HEK293 (cell line): ENCODE results near the gene CAV1.
A peak's percentile ranks its signal among the peaks of the same experiment; 100 is the strongest.

ENCODE experiments used
- HOXC10 ChIP-seq: sonication (generic); formaldehyde crosslinking; IDR thresholded peaks from 2 replicates; pipeline ENCODE4 v1.8.1; 2023; ENCODE audit warnings: mild to moderate bottlenecking, missing genetic modification reagents
- KLF10 ChIP-seq: fragments of 450-650 bp; IDR thresholded peaks from 2 replicates; pipeline ENCODE4 v1.5.1; 2018; ENCODE audit warnings: missing biosample characterization, mild to moderate bottlenecking, missing genetic modification characterization
- KLF8 ChIP-seq: fragments of 450-650 bp; formaldehyde crosslinking; IDR thresholded peaks from 2 replicates; pipeline ENCODE4 v1.5.1; 2016; ENCODE audit warnings: missing biosample characterization, missing genetic modification characterization
- OSR2 ChIP-seq: fragments of 450-650 bp; formaldehyde crosslinking; IDR thresholded peaks from 2 replicates; pipeline ENCODE4 v1.5.1; 2016; ENCODE audit warnings: missing biosample characterization, missing genetic modification characterization
- SP2 ChIP-seq: fragments of 450-650 bp; formaldehyde crosslinking; IDR thresholded peaks from 2 replicates; pipeline ENCODE4 v1.5.1; 2016; ENCODE audit warnings: missing biosample characterization, missing genetic modification characterization
- WT1 ChIP-seq: fragments of 450-650 bp; formaldehyde crosslinking; IDR thresholded peaks from 2 replicates; pipeline ENCODE4 v1.5.1; 2016; ENCODE audit warnings: missing biosample characterization, missing genetic modification characterization
- ZFHX2 ChIP-seq: fragments of 450-650 bp; formaldehyde crosslinking; conservative IDR thresholded peaks from 2 replicates; pipeline ENCODE4 v1.5.1; 2016; ENCODE audit warnings: missing biosample characterization, missing genetic modification characterization
- ZFP3 ChIP-seq: fragments of 450-650 bp; formaldehyde crosslinking; IDR thresholded peaks from 2 replicates; pipeline ENCODE4 v1.5.1; 2016; ENCODE audit warnings: low read depth, missing biosample characterization, missing genetic modification characterization
- ZNF175 ChIP-seq: fragments of 450-650 bp; formaldehyde crosslinking; IDR thresholded peaks from 2 replicates; pipeline ENCODE4 v1.5.1; 2016; ENCODE audit warnings: missing biosample characterization, missing genetic modification characterization
- ZNF239 ChIP-seq: fragments of 450-650 bp; formaldehyde crosslinking; IDR thresholded peaks from 2 replicates; pipeline ENCODE4 v1.5.1; 2016; ENCODE audit warnings: missing biosample characterization, missing genetic modification characterization
- ZNF350 ChIP-seq: fragments of 450-650 bp; formaldehyde crosslinking; IDR thresholded peaks from 2 replicates; pipeline ENCODE4 v1.5.0; 2017; ENCODE audit warnings: missing biosample characterization, mild to moderate bottlenecking, missing genetic modification characterization
- ZNF433 ChIP-seq: fragments of 450-650 bp; formaldehyde crosslinking; IDR thresholded peaks from 2 replicates; pipeline ENCODE4 v1.5.1; 2016; ENCODE audit warnings: missing biosample characterization, missing genetic modification characterization, low read depth
- ZNF544 ChIP-seq: fragments of 450-650 bp; formaldehyde crosslinking; IDR thresholded peaks from 2 replicates; pipeline ENCODE4 v1.5.0; 2017; ENCODE audit warnings: missing biosample characterization, missing genetic modification characterization
- ZNF555 ChIP-seq: fragments of 450-650 bp; formaldehyde crosslinking; conservative IDR thresholded peaks from 2 replicates; pipeline ENCODE4 v1.5.1; 2017; ENCODE audit warnings: missing biosample characterization, mild to moderate bottlenecking, missing genetic modification characterization, inconsistent platforms
- ZNF561 ChIP-seq: fragments of 450-650 bp; IDR thresholded peaks from 2 replicates; pipeline ENCODE4 v1.5.1; 2018; ENCODE audit warnings: missing biosample characterization, missing genetic modification characterization, borderline replicate concordance
- ZNF571 ChIP-seq: fragments of 450-650 bp; formaldehyde crosslinking; IDR thresholded peaks from 2 replicates; pipeline ENCODE4 v1.5.0; 2017; ENCODE audit warnings: missing biosample characterization, missing genetic modification characterization
- ZNF629 ChIP-seq: fragments of 450-650 bp; formaldehyde crosslinking; IDR thresholded peaks from 2 replicates; pipeline ENCODE4 v1.5.1; 2017; ENCODE audit warnings: missing biosample characterization, missing genetic modification characterization
- ZSCAN30 ChIP-seq: fragments of 450-650 bp; IDR thresholded peaks from 2 replicates; pipeline ENCODE4 v1.5.1; 2018; ENCODE audit warnings: missing biosample characterization, mild to moderate bottlenecking, missing genetic modification characterization, moderate library complexity
- TF ChIP-seq, protein P1 (sequence below): fragments of 450-650 bp; formaldehyde crosslinking; IDR thresholded peaks from 2 replicates; pipeline ENCODE4 v1.5.1; 2016; ENCODE audit warnings: missing biosample characterization, missing genetic modification characterization
- TF ChIP-seq, protein P2 (sequence below): fragments of 450-650 bp; formaldehyde crosslinking; IDR thresholded peaks from 2 replicates; pipeline ENCODE4 v1.5.1; 2016; ENCODE audit warnings: missing biosample characterization, missing genetic modification characterization
- TF ChIP-seq, protein P3 (sequence below): fragments of 450-650 bp; formaldehyde crosslinking; IDR thresholded peaks from 2 replicates; pipeline ENCODE4 v1.5.1; 2017; ENCODE audit warnings: missing biosample characterization, missing genetic modification characterization
- TF ChIP-seq, protein P4 (sequence below): fragments of 450-650 bp; formaldehyde crosslinking; IDR thresholded peaks from 2 replicates; pipeline ENCODE4 v1.5.1; 2016; ENCODE audit warnings: missing biosample characterization, missing genetic modification characterization, low read depth
- TF ChIP-seq, protein P5 (sequence below): fragments of 450-650 bp; formaldehyde crosslinking; IDR thresholded peaks from 2 replicates; pipeline ENCODE4 v1.5.1; 2017; ENCODE audit warnings: missing biosample characterization, missing genetic modification characterization
- TF ChIP-seq, protein P6 (sequence below): fragments of 450-650 bp; formaldehyde crosslinking; IDR thresholded peaks from 2 replicates; pipeline ENCODE4 v1.5.1; 2016; ENCODE audit warnings: missing biosample characterization, missing genetic modification characterization
- TF ChIP-seq, protein P7 (sequence below): fragments of 450-650 bp; formaldehyde crosslinking; IDR thresholded peaks from 2 replicates; pipeline ENCODE4 v1.5.1; 2016; ENCODE audit warnings: missing biosample characterization, missing genetic modification characterization

Gene CAV1

DNA sequence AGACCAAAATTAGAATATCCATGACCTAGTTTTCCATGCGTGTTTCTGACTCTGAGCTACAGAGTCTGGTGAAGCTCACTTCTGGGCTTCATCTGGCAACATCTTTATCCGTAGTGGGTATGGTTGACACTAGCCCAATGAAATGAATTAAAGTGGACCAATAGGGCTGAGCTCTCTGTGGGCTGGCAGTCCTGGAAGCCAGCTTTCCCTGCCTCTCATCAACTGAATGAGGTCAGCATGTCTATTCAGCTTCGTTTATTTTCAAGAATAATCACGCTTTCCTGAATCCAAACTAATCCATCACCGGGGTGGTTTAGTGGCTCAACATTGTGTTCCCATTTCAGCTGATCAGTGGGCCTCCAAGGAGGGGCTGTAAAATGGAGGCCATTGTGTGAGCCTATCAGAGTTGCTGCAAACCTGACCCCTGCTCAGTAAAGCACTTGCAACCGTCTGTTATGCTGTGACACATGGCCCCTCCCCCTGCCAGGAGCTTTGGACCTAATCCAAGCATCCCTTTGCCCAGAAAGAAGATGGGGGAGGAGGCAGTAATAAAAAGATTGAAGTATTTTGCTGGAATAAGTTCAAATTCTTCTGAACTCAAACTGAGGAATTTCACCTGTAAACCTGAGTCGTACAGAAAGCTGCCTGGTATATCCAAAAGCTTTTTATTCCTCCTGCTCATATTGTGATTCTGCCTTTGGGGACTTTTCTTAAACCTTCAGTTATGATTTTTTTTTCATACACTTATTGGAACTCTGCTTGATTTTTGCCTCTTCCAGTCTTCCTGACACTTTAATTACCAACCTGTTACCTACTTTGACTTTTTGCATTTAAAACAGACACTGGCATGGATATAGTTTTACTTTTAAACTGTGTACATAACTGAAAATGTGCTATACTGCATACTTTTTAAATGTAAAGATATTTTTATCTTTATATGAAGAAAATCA is 35.5 kb downstream of the CAV1 start (continued):
- TF ChIP-seq ZNF561, result peak; percentile 90
- TF ChIP-seq, protein P1, sequence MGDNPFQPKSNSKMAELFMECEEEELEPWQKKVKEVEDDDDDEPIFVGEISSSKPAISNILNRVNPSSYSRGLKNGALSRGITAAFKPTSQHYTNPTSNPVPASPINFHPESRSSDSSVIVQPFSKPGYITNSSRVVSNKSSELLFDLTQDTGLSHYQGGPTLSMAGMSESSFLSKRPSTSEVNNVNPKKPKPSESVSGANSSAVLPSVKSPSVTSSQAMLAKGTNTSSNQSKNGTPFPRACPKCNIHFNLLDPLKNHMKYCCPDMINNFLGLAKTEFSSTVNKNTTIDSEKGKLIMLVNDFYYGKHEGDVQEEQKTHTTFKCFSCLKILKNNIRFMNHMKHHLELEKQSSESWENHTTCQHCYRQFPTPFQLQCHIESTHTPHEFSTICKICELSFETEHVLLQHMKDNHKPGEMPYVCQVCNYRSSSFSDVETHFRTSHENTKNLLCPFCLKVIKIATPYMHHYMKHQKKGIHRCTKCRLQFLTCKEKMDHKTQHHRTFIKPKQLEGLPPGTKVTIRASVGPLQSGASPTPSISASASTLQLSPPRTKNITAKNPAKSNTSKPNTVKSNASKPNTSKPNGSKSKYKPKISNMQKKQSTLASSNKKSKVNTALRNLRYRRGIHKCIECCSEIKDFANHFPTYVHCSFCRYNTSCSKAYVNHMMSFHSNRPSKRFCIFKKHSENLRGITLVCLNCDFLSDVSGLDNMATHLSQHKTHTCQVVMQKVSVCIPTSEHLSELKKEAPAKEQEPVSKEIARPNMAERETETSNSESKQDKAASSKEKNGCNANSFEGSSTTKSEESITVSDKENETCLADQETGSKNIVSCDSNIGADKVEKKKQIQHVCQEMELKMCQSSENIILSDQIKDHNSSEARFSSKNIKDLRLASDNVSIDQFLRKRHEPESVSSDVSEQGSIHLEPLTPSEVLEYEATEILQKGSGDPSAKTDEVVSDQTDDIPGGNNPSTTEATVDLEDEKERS, result no peak
- TF ChIP-seq, protein P2, sequence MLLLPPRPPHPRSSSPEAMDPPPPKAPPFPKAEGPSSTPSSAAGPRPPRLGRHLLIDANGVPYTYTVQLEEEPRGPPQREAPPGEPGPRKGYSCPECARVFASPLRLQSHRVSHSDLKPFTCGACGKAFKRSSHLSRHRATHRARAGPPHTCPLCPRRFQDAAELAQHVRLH (tag by site-specific recombination), result no peak
- TF ChIP-seq, protein P3, sequence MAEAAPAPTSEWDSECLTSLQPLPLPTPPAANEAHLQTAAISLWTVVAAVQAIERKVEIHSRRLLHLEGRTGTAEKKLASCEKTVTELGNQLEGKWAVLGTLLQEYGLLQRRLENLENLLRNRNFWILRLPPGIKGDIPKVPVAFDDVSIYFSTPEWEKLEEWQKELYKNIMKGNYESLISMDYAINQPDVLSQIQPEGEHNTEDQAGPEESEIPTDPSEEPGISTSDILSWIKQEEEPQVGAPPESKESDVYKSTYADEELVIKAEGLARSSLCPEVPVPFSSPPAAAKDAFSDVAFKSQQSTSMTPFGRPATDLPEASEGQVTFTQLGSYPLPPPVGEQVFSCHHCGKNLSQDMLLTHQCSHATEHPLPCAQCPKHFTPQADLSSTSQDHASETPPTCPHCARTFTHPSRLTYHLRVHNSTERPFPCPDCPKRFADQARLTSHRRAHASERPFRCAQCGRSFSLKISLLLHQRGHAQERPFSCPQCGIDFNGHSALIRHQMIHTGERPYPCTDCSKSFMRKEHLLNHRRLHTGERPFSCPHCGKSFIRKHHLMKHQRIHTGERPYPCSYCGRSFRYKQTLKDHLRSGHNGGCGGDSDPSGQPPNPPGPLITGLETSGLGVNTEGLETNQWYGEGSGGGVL (tag by site-specific recombination), result no peak
- TF ChIP-seq ZFHX2, result no peak
- TF ChIP-seq SP2 (tag by site-specific recombination), result peak; percentile 39
- TF ChIP-seq HOXC10, result no peak
- TF ChIP-seq ZNF544 (tag by site-specific recombination), result no peak
- no peak for TF ChIP-seq ZFP3
- TF ChIP-seq ZNF239 (tag by site-specific recombination), result no peak
- no peak; the same call in 1 of the 2 replicates for TF ChIP-seq KLF8 (tag by site-specific recombination)
- TF ChIP-seq, protein P4, sequence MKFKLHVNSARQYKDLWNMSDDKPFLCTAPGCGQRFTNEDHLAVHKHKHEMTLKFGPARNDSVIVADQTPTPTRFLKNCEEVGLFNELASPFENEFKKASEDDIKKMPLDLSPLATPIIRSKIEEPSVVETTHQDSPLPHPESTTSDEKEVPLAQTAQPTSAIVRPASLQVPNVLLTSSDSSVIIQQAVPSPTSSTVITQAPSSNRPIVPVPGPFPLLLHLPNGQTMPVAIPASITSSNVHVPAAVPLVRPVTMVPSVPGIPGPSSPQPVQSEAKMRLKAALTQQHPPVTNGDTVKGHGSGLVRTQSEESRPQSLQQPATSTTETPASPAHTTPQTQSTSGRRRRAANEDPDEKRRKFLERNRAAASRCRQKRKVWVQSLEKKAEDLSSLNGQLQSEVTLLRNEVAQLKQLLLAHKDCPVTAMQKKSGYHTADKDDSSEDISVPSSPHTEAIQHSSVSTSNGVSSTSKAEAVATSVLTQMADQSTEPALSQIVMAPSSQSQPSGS (tag by site-specific recombination), result no peak
- TF ChIP-seq ZNF175 (tag by site-specific recombination), result no peak
- TF ChIP-seq, protein P5, sequence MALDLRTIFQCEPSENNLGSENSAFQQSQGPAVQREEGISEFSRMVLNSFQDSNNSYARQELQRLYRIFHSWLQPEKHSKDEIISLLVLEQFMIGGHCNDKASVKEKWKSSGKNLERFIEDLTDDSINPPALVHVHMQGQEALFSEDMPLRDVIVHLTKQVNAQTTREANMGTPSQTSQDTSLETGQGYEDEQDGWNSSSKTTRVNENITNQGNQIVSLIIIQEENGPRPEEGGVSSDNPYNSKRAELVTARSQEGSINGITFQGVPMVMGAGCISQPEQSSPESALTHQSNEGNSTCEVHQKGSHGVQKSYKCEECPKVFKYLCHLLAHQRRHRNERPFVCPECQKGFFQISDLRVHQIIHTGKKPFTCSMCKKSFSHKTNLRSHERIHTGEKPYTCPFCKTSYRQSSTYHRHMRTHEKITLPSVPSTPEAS (tag by site-specific recombination), result no peak
- no peak for TF ChIP-seq ZNF433
- TF ChIP-seq ZNF555 (tag by site-specific recombination), result no peak
- no peak for TF ChIP-seq ZNF350 (tag by site-specific recombination)
- TF ChIP-seq ZNF571 (tag by site-specific recombination), result no peak
- TF ChIP-seq WT1 (tag by site-specific recombination), result no peak
- peak; percentile 71; the same call in 1 of the 2 replicates for TF ChIP-seq OSR2 (tag by site-specific recombination)
- peak; percentile 46; the same call in 1 of the 2 replicates for TF ChIP-seq ZSCAN30 (tag by site-specific recombination)
- peak; percentile 38 for TF ChIP-seq KLF10
- peak; percentile 76 for TF ChIP-seq ZNF629 (tag by site-specific recombination)
- TF ChIP-seq, protein P6, sequence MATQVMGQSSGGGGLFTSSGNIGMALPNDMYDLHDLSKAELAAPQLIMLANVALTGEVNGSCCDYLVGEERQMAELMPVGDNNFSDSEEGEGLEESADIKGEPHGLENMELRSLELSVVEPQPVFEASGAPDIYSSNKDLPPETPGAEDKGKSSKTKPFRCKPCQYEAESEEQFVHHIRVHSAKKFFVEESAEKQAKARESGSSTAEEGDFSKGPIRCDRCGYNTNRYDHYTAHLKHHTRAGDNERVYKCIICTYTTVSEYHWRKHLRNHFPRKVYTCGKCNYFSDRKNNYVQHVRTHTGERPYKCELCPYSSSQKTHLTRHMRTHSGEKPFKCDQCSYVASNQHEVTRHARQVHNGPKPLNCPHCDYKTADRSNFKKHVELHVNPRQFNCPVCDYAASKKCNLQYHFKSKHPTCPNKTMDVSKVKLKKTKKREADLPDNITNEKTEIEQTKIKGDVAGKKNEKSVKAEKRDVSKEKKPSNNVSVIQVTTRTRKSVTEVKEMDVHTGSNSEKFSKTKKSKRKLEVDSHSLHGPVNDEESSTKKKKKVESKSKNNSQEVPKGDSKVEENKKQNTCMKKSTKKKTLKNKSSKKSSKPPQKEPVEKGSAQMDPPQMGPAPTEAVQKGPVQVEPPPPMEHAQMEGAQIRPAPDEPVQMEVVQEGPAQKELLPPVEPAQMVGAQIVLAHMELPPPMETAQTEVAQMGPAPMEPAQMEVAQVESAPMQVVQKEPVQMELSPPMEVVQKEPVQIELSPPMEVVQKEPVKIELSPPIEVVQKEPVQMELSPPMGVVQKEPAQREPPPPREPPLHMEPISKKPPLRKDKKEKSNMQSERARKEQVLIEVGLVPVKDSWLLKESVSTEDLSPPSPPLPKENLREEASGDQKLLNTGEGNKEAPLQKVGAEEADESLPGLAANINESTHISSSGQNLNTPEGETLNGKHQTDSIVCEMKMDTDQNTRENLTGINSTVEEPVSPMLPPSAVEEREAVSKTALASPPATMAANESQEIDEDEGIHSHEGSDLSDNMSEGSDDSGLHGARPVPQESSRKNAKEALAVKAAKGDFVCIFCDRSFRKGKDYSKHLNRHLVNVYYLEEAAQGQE (tag by site-specific recombination), result no peak
- TF ChIP-seq, protein P7, sequence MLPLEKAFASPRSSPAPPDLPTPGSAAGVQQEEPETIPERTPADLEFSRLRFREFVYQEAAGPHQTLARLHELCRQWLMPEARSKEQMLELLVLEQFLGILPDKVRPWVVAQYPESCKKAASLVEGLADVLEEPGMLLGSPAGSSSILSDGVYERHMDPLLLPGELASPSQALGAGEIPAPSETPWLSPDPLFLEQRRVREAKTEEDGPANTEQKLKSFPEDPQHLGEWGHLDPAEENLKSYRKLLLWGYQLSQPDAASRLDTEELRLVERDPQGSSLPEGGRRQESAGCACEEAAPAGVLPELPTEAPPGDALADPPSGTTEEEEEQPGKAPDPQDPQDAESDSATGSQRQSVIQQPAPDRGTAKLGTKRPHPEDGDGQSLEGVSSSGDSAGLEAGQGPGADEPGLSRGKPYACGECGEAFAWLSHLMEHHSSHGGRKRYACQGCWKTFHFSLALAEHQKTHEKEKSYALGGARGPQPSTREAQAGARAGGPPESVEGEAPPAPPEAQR (tag by site-specific recombination), result no peak
